Measurements from ENCODE around the gene RNF43.

GRCh38 chr17:58369214-58370031 is 47.9 kb downstream of the RNF43 start:
- TF ChIP-seq CTCF (conservative IDR thresholded peaks at IDR 0.05; ENCODE audit: low read depth, low read length) (no peak), EZH2 (IDR thresholded peaks at IDR 0.05; ENCODE audit: low read length, unreplicated experiment) (no peak)

Data from PC-3 (cell line).